Panc1 (cell line): ENCODE results near the gene KRTAP19-6. TPM values are rescaled to one million over a fixed set of nuclear protein-coding genes. Genes with fewer than 3 reads are reported as not detected.

Source experiments
- ATAC-seq: fragments of 200-7000 bp; cut with Tn5 transposase; 2 replicates; pipeline ENCODE4 v1.9.1; 2020; ENCODE audit warnings: mild to moderate bottlenecking, moderate library complexity
- BruUV-seq: library from RNA; stranded (reverse); fragments of 400-500 nt; replicated peaks from 2 replicates; lab custom pipeline; 2021; lab: Mats Ljungman, UMichigan
- CTCF ChIA-PET: fragments of 300-600 bp; sonication (Branson Sonifier 250); formaldehyde crosslinking; loops from one replicate; lab custom pipeline; 2022; ENCODE audit warnings: antibody characterized with exemption; lab: Charles Lee
- POLR2A ChIA-PET: fragments of 300-600 bp; sonication (Branson Sonifier 250); formaldehyde crosslinking; loops from one replicate; lab custom pipeline; 2022; ENCODE audit warnings: antibody characterized with exemption; lab: Charles Lee
- DNase-seq: peaks from one replicate; pipeline ENCODE4 v3.0.0-alpha.2; 2010; ENCODE audit warnings: low read depth, low spot score
- H3K27ac ChIP-seq: 2 replicates; pipeline ENCODE4 v1.5.1; 2011; ENCODE audit warnings: mild to moderate bottlenecking, low read length, inconsistent platforms
- H3K27me3 ChIP-seq: fragments of 200-500 bp; sonication (Bioruptor generic); 2 replicates; pipeline ENCODE4 v1.6.0; 2014; ENCODE audit warnings: low read length, inconsistent platforms; ENCODE audit not compliant: control insufficient read depth, insufficient read depth
- H3K36me3 ChIP-seq: fragments of 200-500 bp; sonication (Bioruptor generic); 2 replicates; pipeline ENCODE4 v1.5.1; 2014; ENCODE audit warnings: inconsistent platforms, mild to moderate bottlenecking, low read length, moderate library complexity; ENCODE audit not compliant: control insufficient read depth, insufficient read depth
- H3K4me1 ChIP-seq: 2 replicates; pipeline ENCODE4 v1.5.1; 2011; ENCODE audit warnings: inconsistent platforms, mild to moderate bottlenecking, low read length, moderate library complexity; ENCODE audit not compliant: control insufficient read depth, insufficient read depth
- H3K4me3 ChIP-seq, 2 experiments: 2 replicates each; pipeline ENCODE4 v1.5.1; 2011 to 2012; ENCODE audit warnings: low read depth in 2 of 2, low read length in 2 of 2, mild to moderate bottlenecking in 2 of 2, inconsistent platforms in 1 of 2, moderate library complexity in 1 of 2
- H3K9me3 ChIP-seq: fragments of 200-500 bp; sonication (Bioruptor generic); 2 replicates; pipeline ENCODE4 v1.5.1; 2014; ENCODE audit warnings: low read depth, mild to moderate bottlenecking, inconsistent platforms, low read length, moderate library complexity; ENCODE audit not compliant: control insufficient read depth, insufficient read depth
- CTCF ChIP-seq: fragments of 450-650 bp; IDR thresholded peaks from 2 replicates; pipeline ENCODE4 v1.5.1; 2017; ENCODE audit warnings: mild to moderate bottlenecking
- POLR2AphosphoS5 ChIP-seq: IDR thresholded peaks from 2 replicates; pipeline ENCODE4 v1.6.1; 2012; ENCODE audit warnings: mild to moderate bottlenecking, low read depth, low read length, moderate library complexity
- REST ChIP-seq, 2 experiments: IDR thresholded peaks; 2 replicates each; pipeline ENCODE4 v1.6.1; 2011 to 2012; ENCODE audit warnings: low read depth in 2 of 2, control low read depth in 1 of 2, low read length in 1 of 2, mild to moderate bottlenecking in 1 of 2, moderate library complexity in 1 of 2; ENCODE audit not compliant: insufficient read depth in 1 of 2
- SIN3A ChIP-seq: IDR thresholded peaks from 2 replicates; pipeline ENCODE4 v1.6.1; 2012; ENCODE audit warnings: low read depth, mild to moderate bottlenecking, low read length, moderate library complexity, borderline replicate concordance; ENCODE audit not compliant: insufficient read depth
- TCF7L2 ChIP-seq: IDR thresholded peaks from 2 replicates; pipeline ENCODE4 v1.6.1; 2011; ENCODE audit warnings: mild to moderate bottlenecking, low read depth, low read length, inconsistent platforms
- in situ Hi-C: cut with HindIII; loops from 2 replicates; pipeline ENCODE4 v1.10.0; 2016; ENCODE audit warnings: low sequenced_read_pairs, low pct_unique_long_range_greater_than_20kb
- intact Hi-C: fragments of 100-400 bp; cut with micrococcal nuclease; formaldehyde crosslinking; loops from one replicate; pipeline ENCODE4 v1.10.0; 2022; ENCODE audit not compliant: unreplicated experiment
- total RNA-seq: library from RNA; stranded (reverse); gene quantifications from one replicate; pipeline ENCODE4 v1.2.1, GENCODE V29; 2021; ENCODE audit not compliant: unreplicated experiment

Gene KRTAP19-6
- total RNA-seq, 1 experiment from 2014 or later: not detected

GRCh38 chr21:30579346-30579745 lies 37.7 kb upstream of the KRTAP19-6 start:
- no peaks in the 10 kb centered on the region for H3K36me3 ChIP-seq
- POLR2A ChIA-PET: no interaction called here
- H3K9me3 ChIP-seq: no peaks in the 10 kb centered on the region
- no peaks in the 10 kb centered on the region for H3K27me3 ChIP-seq
- intact Hi-C loops (no loop called here), in situ Hi-C loops (no loop called here)
- DNase-seq (no peak), ATAC-seq (no peak)
- TF ChIP-seq POLR2AphosphoS5 (no peak), CTCF (no peak), SIN3A (no peak), REST (IDR thresholded peaks at IDR 0.05; ENCODE audit: insufficient read depth in 1 of 2, low read depth in 2 of 2, low read length in 1 of 2) (no peak), TCF7L2 (no peak)
- no peak overlapping the region for H3K4me3 ChIP-seq
- H3K27ac ChIP-seq: no peak overlapping the region
- CTCF ChIA-PET: no interaction called here
- H3K4me1 ChIP-seq: no peaks in the 10 kb centered on the region
- BruUV-seq: no TSS peak

GRCh38 chr21:30577766-30578165 lies 36.1 kb upstream of the KRTAP19-6 start:
- no TSS peak for BruUV-seq
- Histone ChIP-seq H3K4me1 (no peaks in the 10 kb centered on the region), H3K27ac (no peak overlapping the region), H3K36me3 (no peaks in the 10 kb centered on the region), H3K27me3 (no peaks in the 10 kb centered on the region), H3K4me3 (no peak overlapping the region), H3K9me3 (no peaks in the 10 kb centered on the region)
- in situ Hi-C loops: no loop called here
- ChIA-PET POLR2A (no interaction called here), CTCF (no interaction called here)
- intact Hi-C loops: no loop called here
- ATAC-seq (no peak), DNase-seq (no peak)
- no peak for TF ChIP-seq TCF7L2
- no peak for TF ChIP-seq REST (IDR thresholded peaks at IDR 0.05; ENCODE audit: insufficient read depth in 1 of 2, low read depth in 2 of 2, low read length in 1 of 2)
- no peak for TF ChIP-seq POLR2AphosphoS5
